Heart right ventricle (tissue), 16 donors: Measurements from ENCODE around the gene GNG12. TPM values are rescaled to one million over a fixed set of nuclear protein-coding genes. Genes with fewer than 3 reads are reported as not detected.

Experiments used
- ATAC-seq, 8 donors: fragments of 200-7000 bp; cut with Tn5 transposase; one replicate each; pipeline ENCODE4 v1.9.1; 2020; ENCODE audit warnings: mild to moderate bottlenecking in 8 of 8, moderate library complexity in 8 of 8, moderate number of reproducible peaks in 1 of 8
- DNase-seq, 2 donors: peaks; one replicate each; pipeline ENCODE4 v3.0.0-alpha.2; 2020
- H3K27ac ChIP-seq, 10 donors: fragments of 200-600 bp; sonication (generic) in 2 of 10; one replicate each; pipeline versions ENCODE4 v1.5.0 to v1.8.0; 2020 to 2022; ENCODE audit warnings: mild to moderate bottlenecking in 3 of 10
- H3K27me3 ChIP-seq, 7 donors: fragments of 200-600 bp; one replicate each; pipeline ENCODE4 v1.8.0; 2021 to 2022; ENCODE audit warnings: mild to moderate bottlenecking in 2 of 7
- H3K36me3 ChIP-seq, 9 donors: fragments of 200-600 bp; sonication (generic) in 1 of 9; one replicate each; pipeline versions ENCODE4 v1.5.0 to v1.8.0; 2020 to 2022; ENCODE audit warnings: mild to moderate bottlenecking in 2 of 9
- H3K4me1 ChIP-seq, 9 donors: fragments of 200-600 bp; sonication (generic) in 1 of 9; one replicate each; pipeline versions ENCODE4 v1.5.0 to v1.8.0; 2020 to 2022; ENCODE audit warnings: mild to moderate bottlenecking in 4 of 9
- H3K4me3 ChIP-seq, 10 donors: fragments of 200-600 bp; sonication (generic) in 2 of 10; one replicate each; pipeline versions ENCODE4 v1.5.0 to v1.8.0; 2020 to 2022; ENCODE audit warnings: mild to moderate bottlenecking in 7 of 10, moderate library complexity in 2 of 10
- H3K9me3 ChIP-seq, 11 donors: fragments of 200-600 bp in 10 of 11; sonication (generic) in 2 of 11; one replicate each; pipeline versions ENCODE4 v1.5.0 to v1.8.0; 2013 to 2022; ENCODE audit warnings: mild to moderate bottlenecking in 2 of 11, control low read depth in 1 of 11, moderate library complexity in 1 of 11
- CTCF ChIP-seq, 9 donors: fragments of 200-600 bp; sonication (generic) in 2 of 9; IDR thresholded peaks; one replicate each; pipeline versions ENCODE4 v1.5.0 to v1.8.0; 2021 to 2022; ENCODE audit warnings: antibody characterized with exemption in 9 of 9, mild to moderate bottlenecking in 5 of 9, moderate library complexity in 1 of 9
- WGBS, 2 donors: extraction: QIAGEN DNeasy Blood & Tissue Kit; methylation state at CpG; one replicate each; pipeline ENCODE4 v1.1.7; 2013; ENCODE audit warnings: inconsistent platforms in 1 of 2; 5-methylcytosine and 5-hydroxymethylcytosine counted together
- intact Hi-C, 10 donors: fragments of 100-400 bp; cut with DNase I; formaldehyde crosslinking; loops; one replicate each; pipeline versions ENCODE4 v1.11.1 to v1.14.2; 2022
- polyA plus RNA-seq, 2 donors: library from polyadenylated mRNA; stranded (reverse); fragments of 200-250 nt; gene quantifications; one replicate each; pipeline ENCODE4 v1.2.3, GENCODE V29; 2013
- total RNA-seq, 10 donors: library from RNA; stranded (reverse); fragmentation: NEBNext Ultra II Directional in 3 of 10; extraction: Animal tissue kit (Norgen Biotek cat#: 25700) in 3 of 10; gene quantifications; one replicate each; pipeline versions ENCODE4 v1.2.1 to v1.2.4, GENCODE V29; 2021 to 2023
- donor health status: Arrhythmogenic right ventricular cardiomyopathy.
- donor health status: ischemic (EF 13 %, LVEDD 7.1; RV severe dilation, severe dysfunction).
- donor health status: healthy with polysubstance abuse.
- donor health status: DM: no; HTN: yes; CAD: no.
- donor health status: DM: no; HTN: no; CAD: no.
- donor health status: ischemic (EF 25% LVEDD 6.9; RV normal size, moderate dysfunction).
- donor health status: ischemic (EF 25% LVEDD 5.7; RV mildly dilated, moderate dysfunction).
- donor health status: healthy.
- donor health status: DM: yes; HTN: yes; CAD: no.
- donor health status: Ischemic cardiomyopathy.
- donor health status: ischemic (EF 35%, LVEDD 5.7; RV mildly dilated, moderate dysfunction).
- donor health status: nonischemic (EF 11% LVEDD 7.7; RV severe dilation, severe dysfunction).
- donor health status: DM: yes; HTN: yes; CAD: no.
- donor health status: PGD.
- donor health status: ischemic (EF 29% LVEDD 5.4; RV normal size, mild dysfunction).
- donor health status: nonischemic (EF 23%, LVEDD 6.1; RV moderate dilation, normal function).

The GNG12 gene
- total and polyA plus RNA-seq, 12 donors = 8.5 to 49.4 (median 34.5) TPM

- WGBS, 2 donors = 89% methylated on average over 6 of the region's 6 CpGs
- Histone ChIP-seq H3K27ac (peak overlapping the region in 3 of 10 donors; percentile 9 to 59 (median 18)), H3K4me1 (peaks cover 18 to 71% (median 46%) of the 10 kb centered on the region in 9 donors), H3K27me3 (no peaks in the 10 kb centered on the region), H3K9me3 (no peaks in the 10 kb centered on the region), H3K36me3 (no peaks in the 10 kb centered on the region), H3K4me3 (no peak overlapping the region)
- intact Hi-C loops = no loop called here
- DNase-seq (peak in 1 of 2 donors; percentile 35), ATAC-seq (peak in 7 of 8 donors; percentile 20 to 73 (median 52))
- TF ChIP-seq CTCF (IDR thresholded peaks at IDR 0.05) = no peak
Measured at GRCh38 chr1:67713057-67713846, 120.0 kb downstream of the GNG12 start.

GRCh38 chr1:67711855-67712212, 121.4 kb downstream of the GNG12 start:
- intact Hi-C loops = no loop called here
- peak in 3 of 8 donors; percentile 21 to 36 (median 28) for ATAC-seq
- Histone ChIP-seq H3K9me3 (no peaks in the 10 kb centered on the region), H3K27ac (peak overlapping the region in 4 of 10 donors; percentile 13 to 81 (median 50)), H3K4me3 (no peak overlapping the region), H3K4me1 (peaks cover 18 to 67% (median 39%) of the 10 kb centered on the region in 9 donors), H3K36me3 (peaks cover 0 to 6% (median 0%) of the 10 kb centered on the region in 9 donors), H3K27me3 (no peaks in the 10 kb centered on the region)
- no peak for DNase-seq
- WGBS, 2 donors = 41 to 63% methylated on average over 2 of the region's 2 CpGs
- no peak for TF ChIP-seq CTCF (IDR thresholded peaks at IDR 0.05)

- H3K9me3 ChIP-seq = no peaks in the 10 kb centered on the region
- DNase-seq = no peak
- H3K27me3 ChIP-seq = no peaks in the 10 kb centered on the region
- TF ChIP-seq CTCF (IDR thresholded peaks at IDR 0.05) = no peak
- H3K4me3 ChIP-seq = no peak overlapping the region
- H3K4me1 ChIP-seq = peaks cover 18 to 67% (median 39%) of the 10 kb centered on the region in 9 donors
- WGBS, 2 donors = 72 to 74% methylated on average over 7 of the region's 7 CpGs
- intact Hi-C loops = no loop called here
- ATAC-seq = no peak
- peak overlapping the region in 6 of 10 donors; percentile 4 to 81 (median 48) for H3K27ac ChIP-seq
- H3K36me3 ChIP-seq = peaks cover 0 to 6% (median 0%) of the 10 kb centered on the region in 9 donors
Measured at GRCh38 chr1:67711158-67711854, 122.0 kb downstream of the GNG12 start.

GRCh38 chr1:67710417-67710816, 122.8 kb downstream of the GNG12 start:
- intact Hi-C loops = no loop called here
- ATAC-seq = peak; percentile 40 to 83 (median 60)
- no peak for TF ChIP-seq CTCF (IDR thresholded peaks at IDR 0.05)
- peak overlapping the region in 7 of 10 donors; percentile 4 to 81 (median 44) for H3K27ac ChIP-seq
- WGBS, 2 donors = 33 to 39% methylated on average over 5 of the region's 5 CpGs
- peaks cover 0 to 12% (median 0%) of the 10 kb centered on the region in 9 donors for H3K36me3 ChIP-seq
- peak in 1 of 2 donors; percentile 45 for DNase-seq
- H3K9me3 ChIP-seq = no peaks in the 10 kb centered on the region
- H3K4me1 ChIP-seq = peaks cover 18 to 73% (median 39%) of the 10 kb centered on the region in 9 donors
- H3K27me3 ChIP-seq = no peaks in the 10 kb centered on the region
- no peak overlapping the region for H3K4me3 ChIP-seq
